Endothelial cell of umbilical vein (primary cell): ENCODE data around the gene FBXW4.

ENCODE experiments used
- CTCF ChIP-seq, 2 donors: IDR thresholded peaks; 1 replicate in 1 of 2; 2 replicates in 1 of 2; pipeline ENCODE4 v1.5.1; 2011; ENCODE audit warnings: low read length in 2 of 2, mild to moderate bottlenecking in 2 of 2, moderate library complexity in 2 of 2, control low read depth in 1 of 2, inconsistent platforms in 1 of 2, low read depth in 1 of 2; ENCODE audit not compliant: insufficient read depth in 1 of 2; ENCODE audit errors: extremely low read depth in 1 of 2
- EZH2 ChIP-seq: IDR thresholded peaks from 2 replicates; pipeline ENCODE4 v1.6.1; 2012; ENCODE audit warnings: borderline replicate concordance, low read depth, mild to moderate bottlenecking, moderate library complexity, low read length, inconsistent platforms; ENCODE audit not compliant: severe bottlenecking
- MAX ChIP-seq: IDR thresholded peaks from 2 replicates; pipeline ENCODE4 v1.6.1; 2011; ENCODE audit not compliant: insufficient read depth, insufficient read length
- MYC ChIP-seq: IDR thresholded peaks from one replicate; pipeline ENCODE4 v1.6.1; 2011; ENCODE audit warnings: mild to moderate bottlenecking, low read depth, low read length
- POLR2A ChIP-seq: IDR thresholded peaks from 2 replicates; pipeline ENCODE4 v1.6.1; 2012; ENCODE audit warnings: low read depth, mild to moderate bottlenecking, control low read depth, low read length
- POLR2AphosphoS5 ChIP-seq: IDR thresholded peaks from 2 replicates; pipeline ENCODE4 v1.6.1; 2012; ENCODE audit warnings: low read depth, mild to moderate bottlenecking, control low read depth, low read length, moderate library complexity; ENCODE audit not compliant: insufficient read depth

GRCh38 chr10:101565936-101566332, 129.0 kb downstream of the FBXW4 start:
- TF ChIP-seq MYC = no peak
- TF ChIP-seq EZH2 = no peak
- TF ChIP-seq CTCF (IDR thresholded peaks at IDR 0.05; ENCODE audit: extremely low read depth in 1 of 2, insufficient read depth in 1 of 2, low read depth in 1 of 2, low read length in 2 of 2) = no peak
- no peak for TF ChIP-seq POLR2A
- no peak for TF ChIP-seq POLR2AphosphoS5
- TF ChIP-seq MAX = no peak
